T-helper 1 cell treated with Interleukin-12 subunit alpha and Interleukin-12 subunit beta and Interleukin-4 antibody, amounts not matched to agents 30 ng/mL and 1 ng/mL, for 36 hours (primary cell): Measurements from ENCODE around the gene PDE11A. TPM values are rescaled to one million over a fixed set of nuclear protein-coding genes. Genes with fewer than 3 reads are reported as not detected.
"Not testable (repeated sequence)": the region's sequence is repeated elsewhere in the genome, so short reads cannot be mapped to it uniquely, and the experiment has no call there.

Experiments
- intact Hi-C: fragments of 100-400 bp; cut with micrococcal nuclease; formaldehyde crosslinking; loops from one replicate; pipeline ENCODE4 v1.15.1; 2024
- total RNA-seq: library from RNA; stranded (reverse); gene quantifications from 2 replicates; pipeline ENCODE4 v1.2.3, GENCODE V29; 2022

PDE11A gene
- total RNA-seq, result not detected in 2 replicates

- intact Hi-C loops, result no loop called here
Measured at GRCh38 chr2:178072383-178073301, at the start of gene PDE11A. Gene PDE11A, minus strand, starts transcription at chr2:178072777. Its CDS starts 340 bp downstream, at chr2:178072437.

- intact Hi-C loops, result loop anchor here (10.0 kb wide), 2 partner anchors 725 to 955 kb away; partner anchors contain the start of gene AGPS
Measured at GRCh38 chr2:178119179-178119922, 46.8 kb upstream of the PDE11A start.

GRCh38 chr2:178117725-178118124 lies 45.1 kb upstream of the PDE11A start:
- intact Hi-C loops, result loop anchor here (10.0 kb wide), 2 partner anchors 723 to 953 kb away; partner anchors contain the start of gene AGPS

GRCh38 chr2:178115271-178115670 lies 42.7 kb upstream of the PDE11A start:
- intact Hi-C loops, result loop anchor here (10.0 kb wide), 2 partner anchors 720 to 950 kb away; partner anchors contain the start of gene AGPS

GRCh38 chr2:178114462-178114861 lies 41.9 kb upstream of the PDE11A start:
- intact Hi-C loops, result loop anchor here (5.0 to 10.0 kb wide), 6 partner anchors 720 to 1638 kb away; partner anchors contain the start of genes AGPS and SESTD1

- intact Hi-C loops, result loop anchor here (1.0 to 10.0 kb wide), 15 partner anchors 82 to 1895 kb away; partner anchors contain the start of genes AGPS, CWC22, FKBP7 and OSBPL6
Measured at GRCh38 chr2:178112202-178113152, 39.9 kb upstream of the PDE11A start, which contains the start of gene RBM45. Gene RBM45, plus strand, starts transcription at chr2:178112437. Its CDS starts 110 bp downstream, at chr2:178112547.

GRCh38 chr2:178111743-178112142 lies 39.2 kb upstream of the PDE11A start:
- intact Hi-C loops, result loop anchor here (1.0 to 10.0 kb wide), 15 partner anchors 83 to 1896 kb away; partner anchors contain the start of genes AGPS, CWC22, FKBP7 and OSBPL6

GRCh38 chr2:178110681-178111080 lies 38.1 kb upstream of the PDE11A start:
- intact Hi-C loops, result loop anchor here (1.0 to 10.0 kb wide), 7 partner anchors 170 to 1642 kb away; partner anchors contain the start of genes AGPS and SESTD1

GRCh38 chr2:178109813-178110212 lies 37.2 kb upstream of the PDE11A start:
- intact Hi-C loops, result loop anchor here (1.0 to 10.0 kb wide), 7 partner anchors 170 to 1642 kb away; partner anchors contain the start of genes AGPS and SESTD1

GRCh38 chr2:178108176-178108575 lies 35.6 kb upstream of the PDE11A start:
- intact Hi-C loops, result no loop called here

GRCh38 chr2:178106053-178106452 lies 33.5 kb upstream of the PDE11A start:
- intact Hi-C loops, result no loop called here

GRCh38 chr2:178105566-178105965 lies 33.0 kb upstream of the PDE11A start:
- intact Hi-C loops, result no loop called here

GRCh38 chr2:178101321-178102079 lies 28.9 kb upstream of the PDE11A start:
- intact Hi-C loops, result no loop called here

- intact Hi-C loops, result loop anchor here (10.0 kb wide), 1 partner anchor 791 kb away; no protein-coding TSS in a partner anchor
Measured at GRCh38 chr2:178093471-178093870, 20.9 kb upstream of the PDE11A start.

- intact Hi-C loops, result no loop called here
Measured at GRCh38 chr2:178088774-178089270, 16.2 kb upstream of the PDE11A start.

- intact Hi-C loops, result no loop called here
Measured at GRCh38 chr2:178084273-178084672, 11.7 kb upstream of the PDE11A start.

GRCh38 chr2:178082408-178083045 lies 9.9 kb upstream of the PDE11A start:
- intact Hi-C loops, result no loop called here

GRCh38 chr2:178079279-178079678 lies 6.7 kb upstream of the PDE11A start:
- intact Hi-C loops, result not testable (repeated sequence)

- intact Hi-C loops, result no loop called here
Measured at GRCh38 chr2:178076130-178076529, 3.6 kb upstream of the PDE11A start.
